ENCODE results near the gene MTARC2.

The MTARC2 gene

DNA sequence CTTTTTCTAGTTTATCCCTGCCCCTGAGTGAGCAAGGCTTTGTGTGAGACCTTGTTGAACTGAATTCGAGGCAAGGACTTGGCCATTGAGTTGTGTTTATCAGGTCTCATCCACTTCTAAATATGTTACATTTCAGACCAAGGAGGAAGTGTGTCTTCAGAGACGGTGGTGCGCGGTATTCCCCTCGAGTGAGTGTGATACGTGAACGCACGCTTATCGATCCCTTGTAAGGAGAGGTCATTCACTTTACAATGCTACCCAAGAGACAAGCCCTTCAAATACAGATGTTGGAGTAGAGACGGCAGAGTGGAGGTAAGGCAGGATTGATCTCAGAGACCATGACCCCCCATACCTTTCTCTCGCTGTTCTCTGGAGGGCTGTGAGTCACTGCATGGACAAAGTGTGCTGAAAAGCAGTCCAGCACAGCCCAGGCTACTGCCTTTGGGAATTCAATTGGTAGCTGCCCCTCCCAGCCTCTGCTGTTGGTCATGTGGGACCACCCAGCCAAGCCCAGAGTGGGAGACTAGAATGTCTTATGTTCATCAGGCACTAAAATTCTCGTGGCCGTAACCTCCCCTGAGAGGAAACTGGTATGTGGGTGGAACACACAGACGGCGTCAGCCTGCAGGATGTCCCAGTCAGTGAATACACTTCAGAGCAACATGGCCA is 22.3 kb downstream of the MTARC2 start:
- DNase-seq = no peak

DNA sequence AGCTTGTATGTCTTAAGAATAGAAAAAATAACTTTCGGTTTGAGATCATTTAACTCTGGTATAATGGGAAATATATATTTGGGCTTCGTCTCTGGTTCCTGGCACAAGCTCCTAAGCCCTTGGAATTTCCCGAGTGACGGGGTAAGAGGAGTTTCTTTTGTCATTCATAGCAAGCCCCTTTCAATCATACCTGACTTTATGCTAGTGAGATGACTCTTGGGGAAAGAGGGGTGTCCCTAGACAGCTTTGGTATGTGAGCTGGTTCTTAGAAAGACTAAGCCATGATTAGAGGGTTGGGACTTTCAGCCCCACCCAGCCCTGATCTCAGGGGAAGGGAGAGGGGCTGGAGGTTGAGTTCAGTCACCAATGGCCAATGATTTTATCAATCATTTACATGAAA is 24.7 kb downstream of the MTARC2 start:
- no peak for DNase-seq

DNA sequence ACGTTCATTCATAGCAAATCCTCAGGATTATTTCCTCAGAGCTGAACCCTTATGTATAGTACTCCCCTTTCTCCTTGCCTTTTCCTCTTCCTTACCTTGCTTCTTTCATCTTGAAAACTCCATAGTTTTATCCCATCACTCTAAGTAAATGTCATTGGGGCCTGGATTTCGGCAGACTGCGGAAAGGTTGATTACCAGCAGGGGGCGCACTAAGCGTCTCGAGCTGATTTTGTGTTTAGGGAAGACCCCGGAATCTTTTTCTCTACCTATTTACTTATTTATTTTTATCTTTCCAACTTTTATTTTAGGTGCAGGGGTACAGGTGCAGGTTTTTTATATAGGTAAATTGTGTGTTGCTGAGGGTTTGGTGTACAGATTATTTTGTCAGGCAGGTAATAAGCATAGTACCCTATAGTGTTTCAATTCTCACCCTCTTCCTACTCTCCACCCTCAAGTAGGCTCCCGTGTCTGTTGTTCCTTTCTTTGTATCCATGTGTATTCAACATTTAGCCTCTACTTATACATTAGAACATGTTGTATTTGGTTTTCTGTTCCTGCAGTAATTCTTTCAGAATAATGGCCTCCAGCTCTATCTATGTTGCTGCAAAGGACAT is 27.2 kb downstream of the MTARC2 start:
- peak; percentile 51 to 58 for DNase-seq

DNA sequence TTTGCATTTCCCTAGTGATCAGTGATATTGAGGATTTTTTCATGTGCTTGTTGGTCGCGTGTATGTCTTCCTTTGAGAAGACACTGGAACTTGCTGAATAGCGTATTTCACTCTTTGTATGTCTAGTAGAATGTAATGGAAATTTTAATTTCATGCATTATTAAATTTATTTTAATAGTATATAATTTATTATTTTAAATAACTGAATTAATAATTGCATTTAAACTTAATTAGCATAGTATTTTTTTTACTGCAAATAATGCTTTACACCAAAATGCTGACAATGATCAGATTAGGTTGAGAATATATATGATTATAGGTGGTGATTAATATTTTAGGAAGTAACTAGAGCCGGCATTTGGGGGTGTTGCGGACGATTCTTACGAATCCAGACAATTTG is 28.1 kb downstream of the MTARC2 start:
- no peak for DNase-seq

DNA sequence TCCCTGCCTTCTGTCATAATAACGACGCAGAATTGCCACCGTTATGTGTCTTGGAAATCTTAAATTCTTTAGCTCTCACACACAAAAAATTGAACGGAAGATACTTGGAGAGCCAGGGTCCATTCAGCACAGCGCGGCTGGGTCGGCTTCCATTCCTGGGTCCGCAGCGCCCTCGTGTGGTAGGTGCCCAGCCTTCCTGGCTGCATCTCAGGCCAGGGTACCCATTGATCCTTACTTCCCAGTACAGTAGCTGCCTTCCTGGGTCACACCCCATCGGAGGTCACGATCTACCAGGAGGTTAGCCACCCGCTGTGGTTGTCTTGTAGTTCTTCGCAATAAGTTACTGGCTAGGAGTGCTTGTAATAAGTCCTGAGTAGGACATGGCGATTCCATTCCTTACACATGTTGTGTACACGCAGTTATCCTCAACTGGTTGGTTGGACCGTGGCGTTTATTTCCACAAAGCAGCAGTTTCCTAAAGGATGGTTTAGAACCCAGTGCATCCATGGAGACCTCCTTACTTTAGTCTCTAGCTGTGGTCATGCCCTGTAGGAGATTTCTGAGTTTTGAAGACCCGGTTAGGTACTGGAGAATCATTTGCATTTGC is 28.7 kb downstream of the MTARC2 start:
- peak; percentile 79 to 80 for DNase-seq

DNA sequence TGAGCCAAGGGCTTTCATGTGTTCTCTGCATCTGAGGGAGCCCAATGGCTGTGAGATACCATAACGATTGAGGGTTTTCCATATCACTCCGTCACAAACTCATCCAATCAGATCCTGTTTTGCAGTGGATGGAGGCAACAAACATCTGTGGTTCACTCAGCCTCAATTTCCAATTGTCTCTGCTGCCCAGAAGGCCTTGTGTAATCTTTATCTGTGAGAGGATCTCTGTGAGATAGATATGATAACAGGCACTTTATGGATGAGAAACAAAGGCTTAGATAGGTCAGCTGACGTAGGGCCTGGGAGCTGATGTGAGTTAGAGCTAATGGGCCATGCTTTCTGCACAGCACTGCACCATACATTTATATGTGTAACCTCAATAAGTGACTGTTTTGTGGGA is 35.3 kb downstream of the MTARC2 start:
- no peak for DNase-seq

DNA sequence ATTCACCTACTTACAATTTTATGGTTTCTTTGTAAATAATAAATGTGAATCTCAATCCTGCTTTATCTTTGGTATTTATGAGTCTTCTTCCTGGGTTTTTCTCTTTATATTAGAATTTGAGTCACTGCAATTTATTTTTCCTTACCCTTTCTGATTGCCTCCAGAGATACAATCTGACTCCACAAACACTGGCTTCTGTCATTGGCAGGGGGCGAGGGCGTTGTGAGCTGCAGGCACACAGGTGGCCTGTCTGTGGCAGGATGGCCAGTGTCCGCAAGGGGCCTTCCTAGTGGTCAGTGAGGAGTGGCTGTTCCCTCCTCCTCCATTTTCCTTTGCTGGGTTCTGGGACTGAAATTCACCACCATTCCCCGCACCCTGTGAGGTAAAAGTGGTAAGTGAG is 36.6 kb downstream of the MTARC2 start:
- no peak for DNase-seq

DNA sequence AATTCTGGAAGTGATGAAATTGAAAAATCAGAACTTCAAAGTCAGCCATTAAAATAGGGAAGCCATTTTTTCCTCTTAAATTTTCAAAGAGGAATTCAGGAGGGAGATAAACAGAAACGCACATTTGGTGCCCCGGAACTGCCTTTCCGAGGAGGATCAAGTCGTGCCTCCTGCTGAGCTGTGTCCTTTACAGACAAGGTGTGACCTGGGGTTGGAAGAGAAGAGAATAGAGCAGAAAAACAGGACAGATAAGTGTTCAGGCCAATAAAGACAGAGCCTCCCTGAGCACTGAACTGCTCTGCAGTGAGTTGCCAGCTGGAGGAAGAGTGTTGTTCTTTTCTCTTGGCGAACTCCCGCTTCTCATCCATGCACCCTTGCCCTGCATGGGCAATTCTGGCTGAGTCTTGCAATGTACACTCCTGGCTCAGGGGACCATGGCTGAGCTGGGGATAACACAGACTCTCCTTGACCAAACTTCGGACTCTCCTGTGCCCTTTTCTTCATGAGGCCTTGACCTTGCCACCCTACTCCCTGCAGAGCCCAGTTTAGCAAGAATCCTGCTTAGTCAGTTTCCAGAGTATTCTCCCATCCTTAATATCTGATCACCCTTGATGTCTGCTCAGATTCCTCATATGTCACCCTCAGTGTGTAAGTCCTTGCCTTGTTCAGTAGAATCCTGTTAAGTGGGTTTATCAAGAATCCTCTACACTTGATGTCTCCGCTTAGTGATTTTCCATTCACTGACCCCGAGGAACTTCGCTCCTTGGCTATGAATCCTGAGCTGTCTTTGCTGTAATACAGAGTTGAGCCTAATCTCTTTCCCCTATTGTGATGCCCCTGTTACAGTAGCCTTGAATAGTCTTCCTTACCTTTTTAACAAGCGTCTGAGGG is 37.3 kb downstream of the MTARC2 start:
- no peak for DNase-seq

DNA sequence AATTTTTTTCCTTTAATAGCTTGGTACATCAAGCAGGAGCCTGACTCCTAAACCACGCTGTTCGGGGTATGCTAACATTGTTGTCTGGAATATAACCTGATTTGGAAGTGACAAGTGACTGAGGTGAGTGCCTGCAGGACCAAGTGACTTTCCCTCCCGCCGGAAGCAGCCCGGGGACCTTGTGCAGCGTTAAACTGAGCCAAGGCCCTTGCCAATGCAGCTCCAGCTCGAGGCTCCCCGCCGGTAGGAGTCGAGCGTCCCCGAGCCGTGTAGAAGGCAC is 37.9 kb downstream of the MTARC2 start:
- peak in 1 of 2 experiments; percentile 22 for DNase-seq

DNA sequence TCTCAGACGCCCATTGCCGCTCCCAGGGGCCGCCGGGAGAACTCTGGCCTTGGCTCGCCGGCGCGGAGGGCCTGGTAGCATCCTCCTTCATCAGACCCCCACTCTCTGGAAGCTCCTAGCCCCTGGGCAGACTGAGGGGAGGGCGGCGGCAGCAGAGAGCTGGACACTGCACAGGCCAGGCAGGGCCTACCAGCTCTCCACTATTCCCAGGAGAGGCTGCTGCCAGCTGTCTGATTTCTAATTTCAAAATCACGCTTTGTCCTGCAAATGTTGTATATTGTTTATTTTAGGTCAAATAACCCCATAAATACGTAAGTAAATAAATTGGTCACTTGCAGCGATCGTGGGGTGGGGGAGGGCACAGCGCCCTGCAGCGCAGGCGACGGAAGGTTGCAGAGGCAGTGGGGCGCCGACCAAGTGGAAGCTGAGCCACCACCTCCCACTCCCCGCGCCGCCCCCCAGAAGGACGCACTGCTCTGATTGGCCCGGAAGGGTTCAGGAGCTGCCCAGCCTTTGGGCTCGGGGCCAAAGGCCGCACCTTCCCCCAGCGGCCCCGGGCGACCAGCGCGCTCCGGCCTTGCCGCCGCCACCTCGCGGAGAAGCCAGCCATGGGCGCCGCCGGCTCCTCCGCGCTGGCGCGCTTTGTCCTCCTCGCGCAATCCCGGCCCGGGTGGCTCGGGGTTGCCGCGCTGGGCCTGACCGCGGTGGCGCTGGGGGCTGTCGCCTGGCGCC is 38.4 kb downstream of the MTARC2 start, which contains the start of gene MTARC1:
Gene MTARC1, plus strand, starts transcription at position 577 of the 732 bp plus-strand sequence. Its CDS starts 32 bp downstream, at position 609.
- DNase-seq = peak in 1 of 2 experiments; percentile 32

DNA sequence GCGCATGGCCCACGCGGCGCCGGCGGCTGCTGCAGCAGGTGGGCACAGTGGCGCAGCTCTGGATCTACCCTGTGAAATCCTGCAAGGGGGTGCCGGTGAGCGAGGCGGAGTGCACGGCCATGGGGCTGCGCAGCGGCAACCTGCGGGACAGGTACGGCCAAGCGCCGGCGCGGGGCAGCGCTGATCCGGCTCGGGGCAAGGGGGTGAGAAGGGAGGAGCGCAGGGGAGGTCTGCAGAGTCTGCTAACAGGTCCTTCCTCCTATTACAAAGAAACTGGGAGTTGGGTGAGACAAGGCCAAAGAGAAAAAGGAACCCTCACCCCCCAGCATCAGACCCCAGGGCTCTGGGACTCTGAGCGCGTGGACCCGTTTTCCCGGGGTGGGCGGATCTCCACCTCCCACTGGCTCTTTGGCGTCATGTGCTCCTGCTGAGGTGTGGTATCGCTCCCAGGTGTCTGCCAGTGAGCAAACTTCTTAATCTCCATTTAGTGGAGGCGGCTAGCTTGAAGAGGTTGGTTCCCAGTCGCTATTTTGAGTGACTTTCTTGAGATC is 39.0 kb downstream of the MTARC2 start:
- DNase-seq = peak in 1 of 2 experiments; percentile 23

DNA sequence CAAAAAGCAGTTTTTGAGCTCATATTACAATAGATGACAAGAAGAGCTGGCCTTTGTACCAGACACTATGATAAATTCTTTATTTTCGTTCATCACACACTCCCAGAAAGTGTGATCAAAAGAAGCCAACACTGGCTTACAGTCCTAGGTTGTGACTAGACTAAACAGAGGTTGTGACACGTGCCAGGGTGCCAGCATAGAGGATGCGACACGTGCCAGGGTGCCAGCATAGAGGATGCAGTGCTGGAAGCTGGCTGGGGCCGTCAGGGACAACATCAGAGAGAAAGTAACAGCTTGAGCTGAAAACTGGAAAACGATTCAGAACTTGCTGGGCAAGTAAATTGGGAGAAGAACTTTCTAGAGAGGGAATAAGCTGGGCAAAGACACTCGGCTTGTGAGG is 40.8 kb downstream of the MTARC2 start:
- DNase-seq = no peak

DNA sequence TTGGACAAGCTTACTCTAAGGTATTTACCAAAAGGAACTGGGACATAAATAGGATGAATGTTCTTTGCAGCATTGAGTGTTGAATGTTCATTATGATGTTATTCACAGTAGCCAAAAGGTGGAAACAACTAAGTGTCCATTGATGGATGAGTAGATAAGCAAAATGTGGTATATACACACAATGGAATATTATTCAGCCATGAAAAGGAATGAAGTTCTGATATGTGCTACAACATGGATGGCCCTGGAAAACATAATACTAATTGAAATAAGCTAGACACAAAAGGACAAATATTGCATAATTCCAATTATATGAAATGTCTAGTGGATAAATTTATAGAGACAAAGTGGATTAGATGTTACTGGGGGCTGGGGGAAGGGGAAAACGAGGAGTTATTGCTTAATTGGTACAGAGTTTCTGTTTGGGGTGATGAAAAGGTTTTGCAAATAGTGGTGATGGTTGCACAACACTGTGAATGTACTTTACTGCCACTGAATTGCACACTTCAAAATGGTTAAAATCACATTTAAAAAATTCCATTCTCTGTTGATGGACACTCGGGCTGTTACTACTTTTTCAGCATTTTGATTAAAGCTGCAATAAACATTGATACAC is 41.5 kb downstream of the MTARC2 start:
- no peak for DNase-seq

DNA sequence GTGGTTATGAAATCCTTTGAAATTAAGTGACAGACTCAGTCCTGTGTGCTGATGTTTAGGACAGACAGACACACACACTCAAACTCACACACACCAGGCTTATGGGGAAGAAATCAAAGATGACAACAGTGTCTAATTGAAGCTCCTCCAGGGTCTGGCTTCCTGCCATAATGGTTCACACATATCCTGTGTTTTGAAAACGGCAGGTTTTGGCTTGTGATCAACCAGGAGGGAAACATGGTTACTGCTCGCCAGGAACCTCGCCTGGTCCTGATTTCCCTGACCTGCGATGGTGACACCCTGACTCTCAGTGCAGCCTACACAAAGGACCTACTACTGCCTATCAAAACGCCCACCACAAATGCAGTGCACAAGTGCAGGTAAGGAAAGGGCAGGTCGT is 43.2 kb downstream of the MTARC2 start:
- DNase-seq = no peak

DNA sequence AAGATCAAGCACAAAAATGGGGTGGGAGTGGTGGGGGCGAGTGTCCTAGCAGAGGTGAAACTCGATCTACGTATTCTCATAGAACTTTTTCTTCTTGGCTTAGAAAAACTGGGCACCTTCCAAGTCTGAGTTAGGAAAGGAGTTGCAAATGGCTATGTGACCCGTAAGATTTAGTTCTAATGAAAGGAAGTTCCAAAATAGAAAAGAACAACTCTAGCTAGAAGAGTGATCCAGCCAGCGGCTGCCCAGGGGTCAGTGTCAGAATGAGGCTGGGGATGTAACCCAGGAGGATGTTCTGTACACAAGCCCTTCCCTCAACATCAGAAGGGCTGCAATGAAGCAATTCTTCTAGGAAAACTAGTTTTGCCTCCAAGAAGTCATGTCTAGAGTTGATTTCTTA is 43.8 kb downstream of the MTARC2 start:
- DNase-seq = no peak

DNA sequence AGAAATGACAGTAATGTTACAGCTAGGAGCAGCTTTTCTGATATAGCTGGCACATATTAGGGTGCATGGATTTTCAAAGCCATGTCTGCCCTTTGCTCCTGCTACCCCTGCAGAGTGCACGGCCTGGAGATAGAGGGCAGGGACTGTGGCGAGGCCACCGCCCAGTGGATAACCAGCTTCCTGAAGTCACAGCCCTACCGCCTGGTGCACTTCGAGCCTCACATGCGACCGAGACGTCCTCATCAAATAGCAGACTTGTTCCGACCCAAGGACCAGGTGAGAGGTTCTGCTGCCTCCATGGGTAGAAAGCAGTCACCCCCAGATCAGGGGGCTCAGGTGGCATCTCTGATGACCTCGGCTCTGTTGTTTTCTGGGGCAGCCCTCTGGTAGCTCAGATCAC is 48.4 kb downstream of the MTARC2 start:
- no peak for DNase-seq

DNA sequence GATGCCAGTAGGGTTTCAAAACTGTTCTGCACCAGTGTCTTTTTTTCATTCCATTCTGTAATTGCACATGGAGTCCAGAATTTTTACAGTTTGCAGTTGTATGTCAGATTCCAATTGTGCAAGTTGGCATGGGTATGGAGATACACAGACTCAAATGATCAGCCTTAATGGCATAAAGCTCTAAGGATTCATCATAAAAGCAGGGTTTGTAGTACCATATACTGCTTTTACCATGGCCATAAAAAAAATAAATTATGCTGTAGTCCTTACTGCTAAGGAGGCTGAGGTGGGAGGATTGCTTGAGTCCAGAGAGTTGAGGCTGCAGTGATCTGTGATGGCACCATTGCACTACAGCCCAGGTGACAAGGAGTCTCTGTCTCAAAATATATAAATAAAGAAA is 48.9 kb downstream of the MTARC2 start:
- no peak for DNase-seq

DNA sequence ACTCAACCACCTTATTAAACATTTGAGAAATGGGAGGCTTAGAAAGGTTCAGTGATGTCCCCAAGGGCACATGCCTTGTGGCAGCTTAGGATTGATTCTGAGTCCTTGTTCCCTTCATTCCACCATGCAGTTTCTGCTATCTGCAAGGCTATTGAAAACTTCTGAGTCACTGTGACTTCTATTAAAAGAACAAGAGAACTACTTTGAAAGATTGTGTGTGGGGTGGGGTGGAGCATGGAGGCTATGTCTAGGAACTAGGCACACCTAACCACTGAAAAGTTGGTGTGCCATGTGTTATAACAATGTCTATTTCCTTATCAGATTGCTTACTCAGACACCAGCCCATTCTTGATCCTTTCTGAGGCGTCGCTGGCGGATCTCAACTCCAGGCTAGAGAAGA is 49.4 kb downstream of the MTARC2 start:
- DNase-seq = no peak

DNA sequence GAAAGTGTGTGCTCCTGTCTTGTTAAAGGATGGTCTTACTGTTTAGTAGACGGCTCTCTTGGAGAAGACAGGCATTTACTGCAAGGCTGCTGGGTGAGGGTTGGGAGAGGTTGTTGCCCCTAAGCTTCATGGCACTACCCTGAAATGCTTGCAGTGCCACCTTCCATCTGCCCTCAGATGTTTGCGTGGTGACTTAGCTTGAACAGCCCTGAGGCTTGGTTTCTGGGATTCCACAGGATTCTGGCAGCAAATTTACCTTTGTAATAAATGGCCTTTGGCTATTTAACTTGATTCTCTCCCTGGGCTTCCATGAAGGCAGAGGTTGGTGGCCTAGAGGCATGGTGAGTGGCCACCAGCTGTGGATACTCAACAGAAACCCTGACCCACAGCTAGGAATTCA is 50.2 kb downstream of the MTARC2 start:
- no peak for DNase-seq

DNA sequence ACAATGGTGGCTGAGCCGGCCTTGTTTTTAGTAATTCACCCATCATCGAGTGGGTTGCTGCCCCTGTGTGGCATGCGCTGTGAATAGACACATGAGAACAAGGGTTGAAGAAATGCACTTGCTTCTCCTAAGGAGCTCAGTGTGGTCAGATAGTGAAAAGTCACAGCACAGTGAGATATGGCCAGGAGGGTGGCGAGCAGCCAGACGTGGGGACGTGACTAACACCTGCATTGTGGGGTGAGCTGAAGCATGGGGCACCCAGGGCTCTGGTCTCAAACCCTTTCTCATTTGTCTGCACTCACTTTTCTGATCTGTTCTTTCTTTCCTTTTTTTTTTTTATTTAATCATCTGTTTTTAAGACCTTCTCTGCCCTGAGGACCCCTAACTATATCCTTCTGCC is 52.1 kb downstream of the MTARC2 start:
- no peak for DNase-seq

DNA sequence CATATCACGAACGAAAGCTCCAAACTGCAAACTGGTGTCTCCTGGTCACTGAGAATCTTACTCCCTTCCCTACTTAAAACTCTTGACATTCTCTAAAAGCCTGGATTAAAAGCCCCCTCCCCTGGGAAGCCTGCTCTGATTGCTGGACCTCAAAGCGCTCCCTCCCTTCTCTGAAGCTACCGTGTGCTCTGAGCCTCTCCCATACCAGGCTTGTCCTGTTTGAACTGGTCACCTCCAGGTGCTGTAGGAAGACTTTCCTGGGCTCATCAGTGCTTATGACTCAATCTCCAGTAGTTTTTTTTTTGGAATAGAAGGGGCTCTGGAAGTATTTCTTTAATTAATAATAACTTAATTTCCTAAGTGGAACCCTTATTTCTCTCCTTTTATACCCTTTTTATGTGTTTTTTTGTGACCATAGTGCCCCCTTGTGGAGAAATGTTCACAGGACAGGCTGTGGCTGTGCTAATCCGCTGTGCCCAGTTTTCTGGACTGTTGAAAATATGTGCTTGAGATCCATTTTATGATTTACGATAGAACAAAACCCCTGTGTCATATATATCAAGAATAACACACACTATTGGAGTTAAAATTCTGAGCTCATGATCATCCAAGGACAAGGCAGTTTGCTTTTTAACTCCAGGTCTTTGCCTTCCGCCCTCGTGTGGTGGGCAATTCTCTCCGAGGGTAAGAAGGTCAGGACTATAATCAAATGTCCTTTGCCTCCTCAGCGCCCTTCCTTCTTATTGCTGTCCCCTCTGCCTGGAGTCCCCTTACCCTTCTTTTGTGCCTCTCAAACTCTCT is 55.5 kb downstream of the MTARC2 start:
- peak; percentile 29 to 35 for DNase-seq

Data from activated T-cell treated with anti-CD3 and anti-CD28 coated beads, Interleukin-2, amount 50 U/mL, for 48 hours (primary cell).